Activated CD8-positive, alpha-beta memory T cell treated with anti-CD3 and anti-CD28 coated beads, Interleukin-2, amount 50 U/mL, for 4 hours (primary cell): Measurements from ENCODE around the gene PLEKHH3.

ENCODE experiments used
- DNase-seq: peaks from one replicate; pipeline ENCODE4 v3.0.0-alpha.2; 2020

Gene PLEKHH3, protein sequence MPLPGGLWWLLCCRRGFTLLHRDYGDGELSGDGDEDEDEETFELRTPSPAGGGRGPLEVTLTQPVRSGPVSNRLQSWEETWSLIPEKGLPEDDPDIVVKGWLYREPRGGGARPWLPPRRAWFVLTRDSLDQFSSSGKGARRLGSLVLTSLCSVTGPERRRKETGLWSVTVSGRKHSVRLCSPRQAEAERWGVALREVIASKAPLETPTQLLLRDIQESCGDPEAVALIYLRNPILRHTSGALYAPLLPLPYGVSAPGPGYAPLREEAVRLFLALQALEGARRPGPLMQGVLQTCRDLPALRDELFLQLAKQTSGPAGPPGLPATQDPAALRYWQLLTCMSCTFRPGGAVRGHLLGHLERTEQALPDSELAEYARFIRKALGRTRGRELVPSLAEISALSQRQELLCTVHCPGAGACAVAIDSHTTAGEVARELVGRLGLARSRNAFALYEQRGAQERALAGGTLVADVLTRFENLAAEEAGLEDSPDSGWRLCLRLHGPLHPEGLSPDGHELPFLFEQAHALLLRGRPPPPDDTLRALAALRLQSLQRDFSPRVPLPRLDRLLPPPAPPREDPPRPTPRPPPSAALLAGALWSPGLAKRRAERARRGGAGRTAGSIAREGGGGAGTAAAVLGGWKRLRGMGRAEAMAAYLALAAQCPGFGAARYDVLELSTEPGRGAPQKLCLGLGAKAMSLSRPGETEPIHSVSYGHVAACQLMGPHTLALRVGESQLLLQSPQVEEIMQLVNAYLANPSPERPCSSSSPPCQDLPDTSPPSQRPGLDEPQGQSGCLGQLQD

DNA sequence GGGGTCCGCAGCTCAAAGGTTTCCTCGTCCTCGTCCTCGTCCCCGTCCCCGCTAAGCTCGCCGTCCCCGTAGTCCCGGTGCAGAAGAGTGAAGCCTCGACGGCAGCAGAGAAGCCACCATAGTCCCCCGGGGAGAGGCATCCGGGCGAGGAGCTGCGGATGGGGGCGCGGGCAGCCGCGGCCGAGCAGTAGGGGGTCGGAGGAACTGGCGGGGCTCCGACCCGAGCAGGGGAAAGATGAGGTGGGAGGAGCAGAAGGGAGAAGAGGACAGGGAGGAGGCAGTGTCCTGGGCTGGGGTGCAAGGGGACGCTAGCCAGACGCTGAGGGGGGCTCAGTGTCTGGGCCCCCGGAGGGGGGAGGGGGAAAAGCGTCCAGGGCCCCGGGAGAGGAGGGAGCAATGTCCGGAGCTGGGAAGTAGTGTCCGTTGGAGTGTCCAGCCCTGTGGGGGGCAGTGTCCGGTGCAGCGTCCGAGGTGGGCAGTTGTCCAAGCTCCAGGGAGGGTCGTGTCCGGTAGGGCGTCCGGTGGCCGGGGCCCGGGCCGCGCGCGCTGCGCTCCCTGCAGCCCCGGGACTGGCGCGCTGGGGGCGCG lies at the start of gene PLEKHH3:
TSS of gene PLEKHH3 (minus strand) at position 571 of the 588 bp plus-strand sequence. CDS start at position 140, 431 bp downstream.
- DNase-seq = no peak

DNA sequence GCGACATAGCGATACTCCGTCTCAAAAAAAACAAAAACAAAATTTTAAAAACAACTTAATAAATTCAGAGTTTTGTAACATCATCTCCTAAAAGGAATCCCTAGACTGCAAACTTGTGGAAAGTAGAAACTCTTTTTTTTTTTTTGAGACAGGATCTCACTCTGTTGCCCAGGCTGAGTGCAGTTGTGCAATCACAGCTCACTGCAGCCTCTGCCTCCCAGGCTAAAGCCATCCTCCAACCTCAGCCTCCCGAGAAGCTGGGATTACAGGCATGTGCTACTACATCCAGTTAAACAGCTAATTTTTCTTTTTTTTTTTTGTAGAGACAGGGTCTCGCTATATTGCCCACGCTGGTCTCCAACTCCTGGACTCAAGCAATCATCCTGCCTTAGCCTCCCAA lies 48.3 kb upstream of the PLEKHH3 start:
- DNase-seq = no peak

DNA sequence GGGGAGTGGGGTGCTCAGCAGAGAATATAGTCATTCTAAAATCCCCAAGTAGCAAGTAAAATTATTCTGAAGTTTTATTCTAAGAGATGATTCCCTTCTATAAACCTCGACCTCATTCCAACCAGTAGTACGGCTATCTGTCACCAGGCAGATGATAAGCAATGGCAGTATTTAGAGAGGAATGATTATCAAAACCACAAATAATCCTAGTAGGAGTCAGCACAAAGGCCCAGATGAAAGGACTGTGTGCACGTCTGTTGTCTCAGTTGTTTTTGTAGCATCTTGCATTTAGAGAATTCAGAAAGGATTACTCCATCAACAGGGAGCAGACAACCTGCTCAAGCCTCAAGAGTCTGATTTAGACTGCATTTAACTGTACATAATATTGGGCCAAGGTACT lies 46.8 kb upstream of the PLEKHH3 start:
- DNase-seq = no peak

DNA sequence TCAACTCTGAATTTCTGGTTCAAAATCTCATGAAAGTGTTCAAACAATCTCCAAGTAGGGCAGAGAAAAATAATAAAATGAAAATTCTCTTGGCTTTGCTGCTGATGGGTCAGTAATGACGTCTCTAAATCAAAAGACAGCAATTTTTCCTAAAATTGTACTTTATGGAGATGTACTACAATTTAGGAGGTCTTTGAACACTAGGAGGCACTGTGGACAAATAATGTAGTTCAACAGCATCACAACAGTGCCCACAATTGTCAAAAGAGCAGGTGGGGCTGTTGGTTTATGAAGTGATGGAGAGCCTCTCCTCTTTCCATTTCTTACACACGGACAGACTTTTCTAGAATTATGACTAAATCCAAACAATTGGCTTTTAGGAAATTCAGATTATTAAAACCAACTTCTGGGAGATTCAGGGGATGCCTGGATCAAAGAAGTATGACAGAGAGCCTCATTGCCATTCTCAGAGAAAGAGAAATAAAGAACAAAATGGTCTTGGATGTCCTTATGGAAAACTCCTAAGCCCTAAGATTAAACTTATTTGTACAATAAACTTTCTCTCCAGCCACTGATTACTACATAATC lies 44.3 kb upstream of the PLEKHH3 start:
- DNase-seq = no peak

DNA sequence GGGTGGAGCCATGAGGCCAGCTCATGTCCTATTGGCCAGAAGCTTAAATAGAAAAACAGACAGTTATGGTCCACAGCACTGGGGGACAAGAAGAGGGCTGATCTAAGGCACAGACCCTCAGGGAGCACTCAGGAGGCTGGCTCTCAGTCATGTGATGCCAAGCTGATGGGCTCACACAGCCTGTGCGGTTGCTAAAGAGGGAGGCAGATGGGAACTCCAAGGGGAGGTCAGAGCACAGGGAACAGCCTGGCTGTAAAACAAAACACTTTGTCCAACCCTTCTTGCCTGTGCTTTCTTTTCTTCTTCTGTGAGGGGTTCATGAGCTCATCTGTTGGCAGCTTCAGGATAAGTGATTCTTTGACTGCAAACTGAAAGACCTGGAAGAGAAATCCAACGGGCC lies 32.8 kb upstream of the PLEKHH3 start:
- no peak for DNase-seq

DNA sequence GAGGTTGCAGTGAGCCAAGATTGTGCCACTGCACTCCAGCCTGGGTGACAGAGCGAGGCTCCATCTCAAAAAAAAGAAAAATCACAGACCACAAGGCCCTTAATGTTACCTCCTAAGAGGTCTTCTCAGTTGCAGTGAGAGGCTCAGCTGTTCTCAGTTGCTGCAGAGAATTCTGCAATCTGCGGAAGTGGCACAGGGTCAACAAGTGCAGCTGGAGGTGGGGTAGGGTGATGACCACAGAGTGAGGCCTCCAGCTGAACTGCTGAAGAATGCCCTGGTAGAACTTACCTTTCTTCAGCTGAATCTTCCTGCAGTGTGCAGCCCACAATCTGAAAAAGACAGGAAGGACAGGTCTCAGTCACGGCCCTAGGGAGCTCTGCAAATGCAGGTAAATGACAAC lies 31.8 kb upstream of the PLEKHH3 start:
- DNase-seq = no peak

DNA sequence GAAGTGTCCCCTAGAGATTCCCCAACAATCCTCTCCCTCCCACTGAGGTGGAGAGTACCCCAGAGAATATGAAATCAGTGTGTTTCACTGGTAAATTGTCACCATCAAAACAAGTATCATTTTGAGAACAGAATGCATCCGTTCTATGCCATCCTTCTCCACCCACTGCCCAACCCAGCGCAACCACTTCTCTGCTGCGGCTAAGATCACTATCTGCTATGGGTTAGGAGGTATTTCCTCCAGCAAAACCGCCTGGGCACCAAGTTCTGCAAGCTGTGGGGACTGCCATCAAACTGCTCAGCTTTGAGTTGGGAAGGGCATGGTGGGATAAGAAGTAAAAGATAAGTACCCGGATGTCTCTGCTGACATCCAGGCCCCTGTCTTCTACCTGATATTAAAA lies 29.9 kb upstream of the PLEKHH3 start:
- no peak for DNase-seq

DNA sequence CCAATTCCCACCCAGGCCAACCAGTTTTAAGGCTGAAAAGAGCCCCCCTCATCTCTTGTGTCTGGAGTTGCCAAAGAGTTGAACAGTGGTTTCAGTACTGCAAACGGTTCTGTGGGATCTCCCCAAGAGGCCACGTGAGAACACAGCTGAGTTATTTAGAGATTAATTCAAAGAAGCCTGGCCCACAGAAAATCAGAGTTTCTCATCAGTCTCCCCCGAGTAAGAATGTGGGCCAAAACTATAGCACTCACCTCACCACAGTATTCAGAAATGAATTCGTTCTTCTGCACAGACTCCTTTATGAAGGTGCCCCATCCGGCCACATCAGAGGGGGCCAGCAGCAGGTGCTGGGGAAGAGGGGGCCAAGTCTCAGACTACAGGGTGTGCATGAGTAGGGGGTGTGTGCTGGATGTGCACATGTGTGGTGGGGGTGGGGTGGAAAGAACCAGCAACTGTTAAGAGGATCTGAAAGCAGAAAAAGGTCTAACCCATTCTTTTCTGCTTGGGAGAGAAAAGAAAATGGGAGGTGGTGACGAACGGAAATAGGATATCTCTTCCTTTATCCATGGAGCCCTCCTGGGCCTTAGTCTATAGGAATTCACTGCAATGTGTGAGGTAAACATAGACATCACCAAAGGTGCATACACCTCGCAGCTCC lies 28.2 kb upstream of the PLEKHH3 start:
- DNase-seq = no peak

DNA sequence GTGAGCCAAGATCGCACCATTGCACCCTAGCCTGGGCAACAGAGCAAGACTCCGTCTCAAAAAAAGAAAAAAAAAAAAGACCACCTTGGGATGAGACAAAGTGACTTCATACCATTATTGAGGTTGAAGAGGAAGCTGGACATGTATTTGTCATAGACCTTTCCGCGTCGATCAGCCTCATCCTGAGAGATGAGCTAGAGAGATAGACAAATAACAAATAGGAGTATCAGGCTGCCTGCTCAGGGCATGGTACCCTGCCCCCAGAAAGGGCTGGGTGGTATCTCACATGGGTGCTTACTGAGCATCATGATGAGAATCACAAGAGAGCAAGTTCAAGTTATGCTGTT lies 27.7 kb upstream of the PLEKHH3 start:
- no peak for DNase-seq

DNA sequence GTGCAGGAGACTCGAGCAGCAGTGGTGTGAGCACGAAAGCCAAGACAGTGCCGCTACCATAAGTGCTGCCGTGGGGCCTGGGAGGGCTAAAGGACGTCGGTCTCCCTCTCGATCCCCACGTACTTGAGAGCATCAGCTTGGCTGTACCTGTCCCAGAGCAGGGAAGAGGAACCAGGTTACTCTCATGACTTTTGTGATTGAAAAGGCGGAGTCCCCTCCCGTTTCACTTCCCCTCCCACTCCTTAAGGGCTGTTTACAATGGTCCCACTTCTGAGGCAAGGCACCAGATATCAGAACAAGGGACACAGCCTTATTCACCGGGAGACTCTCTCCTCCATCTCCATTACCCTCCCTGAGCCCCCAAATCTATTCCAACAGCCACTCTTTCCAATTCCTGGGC lies 25.7 kb upstream of the PLEKHH3 start:
- DNase-seq = no peak

DNA sequence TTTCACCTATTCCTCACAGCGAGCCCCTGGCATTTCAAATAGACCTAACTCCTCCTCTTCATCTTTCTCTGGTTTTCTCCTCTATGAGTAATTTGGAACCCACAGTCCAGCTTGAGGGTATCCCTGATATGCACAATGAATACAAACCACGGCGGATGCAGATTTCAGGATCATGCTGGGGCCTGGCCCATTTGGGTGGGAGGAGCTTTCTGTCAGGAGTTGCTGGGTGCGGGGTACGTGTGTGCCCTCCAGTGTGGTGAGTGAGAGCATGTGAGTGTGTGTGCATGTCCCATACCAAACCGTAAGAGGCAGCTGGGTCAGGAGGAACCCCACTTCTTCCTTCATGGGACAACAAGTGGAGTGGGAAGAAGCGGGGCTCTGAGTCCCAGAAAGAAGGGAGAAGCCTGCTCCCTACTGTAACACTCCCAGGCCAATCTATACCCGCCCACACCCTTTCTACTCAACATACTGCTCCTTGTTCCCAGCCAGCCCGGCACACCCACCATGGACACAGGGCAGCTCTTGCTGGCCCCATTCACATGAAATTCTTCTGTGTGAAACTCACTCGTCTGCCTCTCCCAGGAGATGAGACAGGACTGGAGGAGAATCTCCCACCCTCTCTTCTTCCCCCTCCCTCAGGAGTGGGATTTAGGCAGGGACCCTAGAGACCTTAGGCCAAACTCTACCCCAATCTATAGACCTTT lies 23.9 kb upstream of the PLEKHH3 start:
- DNase-seq = no peak

DNA sequence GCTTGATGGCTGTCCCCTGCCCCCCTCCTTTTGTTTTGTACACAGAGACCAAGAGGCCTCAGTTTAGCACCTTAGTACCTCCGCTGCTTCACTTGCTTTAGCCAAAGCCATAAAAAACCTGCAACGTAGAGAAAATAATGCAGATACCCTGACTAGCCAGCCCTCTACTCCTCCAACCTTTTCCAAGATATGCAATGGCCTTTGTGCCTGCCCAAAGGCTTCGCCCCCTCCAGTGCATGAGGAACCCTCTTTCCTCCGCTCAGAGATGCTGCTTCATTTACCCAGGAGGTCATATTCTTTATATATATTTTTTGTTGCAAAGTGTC lies 22.6 kb upstream of the PLEKHH3 start:
- DNase-seq = no peak

DNA sequence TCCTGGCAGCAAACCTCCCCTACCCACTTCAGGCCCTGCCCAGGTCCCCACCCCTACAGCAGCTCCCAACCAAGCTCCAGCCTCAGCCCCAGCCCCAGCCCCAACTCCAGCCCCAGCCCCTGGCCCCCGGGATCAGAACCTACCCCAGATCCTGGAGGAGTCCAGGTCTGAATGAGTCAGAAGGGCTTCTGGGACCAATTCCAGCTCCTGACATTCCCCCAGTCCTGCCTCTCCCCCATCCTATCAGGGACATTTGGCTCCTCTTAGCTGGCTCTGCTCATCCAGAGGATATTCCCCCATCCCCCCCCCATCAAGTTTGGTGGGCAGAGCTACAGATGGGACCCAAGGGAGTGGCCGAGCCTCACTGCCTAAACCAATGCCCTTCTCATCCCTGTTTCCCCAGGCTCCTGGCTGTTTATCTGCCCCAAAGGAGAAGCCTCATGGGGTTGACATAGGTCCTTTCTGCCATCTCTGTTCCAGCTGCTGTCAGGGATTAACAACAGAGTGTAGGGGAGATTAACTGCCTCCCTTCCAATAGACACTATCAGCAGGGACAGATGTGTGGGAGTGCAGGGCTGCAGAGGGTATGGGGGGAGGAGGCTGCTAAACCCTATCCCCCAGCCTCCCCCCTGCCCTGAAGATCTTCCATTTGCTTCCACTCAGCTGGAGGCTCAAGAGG lies 22.1 kb upstream of the PLEKHH3 start:
- no peak for DNase-seq

DNA sequence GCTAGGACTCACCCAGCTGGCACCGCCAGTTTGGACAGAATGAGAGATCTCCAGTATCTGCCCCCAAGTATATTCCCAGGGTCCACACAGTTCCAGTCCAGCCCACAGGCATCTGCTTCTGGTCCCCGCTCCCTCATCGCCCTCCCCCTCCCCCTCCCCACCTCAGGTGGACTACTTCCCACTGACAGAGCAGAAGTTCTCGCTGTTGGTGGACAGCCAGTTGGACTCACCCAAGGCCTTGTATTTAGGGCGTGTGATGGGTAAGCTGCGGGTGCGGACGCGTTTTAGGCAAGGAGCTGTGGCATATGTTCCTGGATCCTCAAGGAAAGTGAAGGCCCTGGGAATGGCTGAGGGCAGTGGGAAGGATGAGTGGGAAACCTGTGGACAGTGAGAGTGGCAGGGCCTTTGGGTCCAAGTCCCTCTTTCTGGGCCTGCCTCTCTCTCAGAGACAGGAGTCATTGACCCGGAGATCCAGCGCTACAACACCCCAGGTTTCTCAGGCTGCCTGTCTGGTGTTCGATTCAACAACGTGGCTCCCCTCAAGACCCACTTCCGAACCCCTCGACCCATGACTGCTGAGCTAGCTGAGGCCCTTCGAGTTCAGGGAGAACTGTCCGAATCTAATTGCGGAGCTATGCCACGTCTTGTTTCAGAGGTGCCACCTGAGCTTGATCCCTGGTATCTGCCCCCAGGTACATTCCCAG lies 20.5 kb upstream of the PLEKHH3 start:
- DNase-seq = no peak

DNA sequence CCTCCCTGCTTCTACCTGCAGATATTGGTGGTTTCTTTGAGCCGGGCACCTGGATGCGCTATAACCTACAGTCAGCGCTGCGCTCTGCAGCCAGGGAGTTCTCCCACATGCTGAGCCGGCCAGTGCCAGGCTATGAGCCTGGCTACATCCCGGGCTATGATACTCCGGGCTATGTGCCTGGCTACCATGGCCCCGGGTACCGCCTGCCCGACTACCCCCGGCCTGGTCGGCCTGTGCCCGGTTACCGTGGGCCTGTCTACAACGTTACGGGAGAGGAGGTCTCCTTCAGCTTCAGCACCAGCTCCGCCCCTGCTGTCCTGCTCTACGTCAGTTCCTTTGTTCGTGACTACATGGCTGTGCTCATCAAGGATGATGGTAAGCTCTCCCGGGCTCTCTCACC lies 18.7 kb upstream of the PLEKHH3 start:
- no peak for DNase-seq

DNA sequence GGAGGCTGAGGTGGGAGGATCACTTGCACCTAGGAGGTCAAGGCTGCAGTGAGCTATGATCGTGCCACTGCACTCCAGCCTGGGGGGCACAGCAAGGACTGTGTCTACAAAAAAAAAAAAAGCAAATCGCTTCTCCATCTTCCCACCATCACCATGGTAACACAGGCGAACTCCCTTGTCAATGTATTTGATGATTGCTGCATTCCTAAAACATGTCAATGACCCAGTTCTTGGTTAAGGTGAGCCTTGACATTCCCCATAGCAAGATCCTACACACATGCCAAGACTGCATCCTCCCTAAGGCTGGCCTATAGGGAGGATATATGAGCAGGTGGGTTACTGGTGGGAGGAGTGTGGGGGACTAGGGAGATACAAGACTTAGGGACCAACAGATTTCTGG lies 17.7 kb upstream of the PLEKHH3 start:
- DNase-seq = no peak

DNA sequence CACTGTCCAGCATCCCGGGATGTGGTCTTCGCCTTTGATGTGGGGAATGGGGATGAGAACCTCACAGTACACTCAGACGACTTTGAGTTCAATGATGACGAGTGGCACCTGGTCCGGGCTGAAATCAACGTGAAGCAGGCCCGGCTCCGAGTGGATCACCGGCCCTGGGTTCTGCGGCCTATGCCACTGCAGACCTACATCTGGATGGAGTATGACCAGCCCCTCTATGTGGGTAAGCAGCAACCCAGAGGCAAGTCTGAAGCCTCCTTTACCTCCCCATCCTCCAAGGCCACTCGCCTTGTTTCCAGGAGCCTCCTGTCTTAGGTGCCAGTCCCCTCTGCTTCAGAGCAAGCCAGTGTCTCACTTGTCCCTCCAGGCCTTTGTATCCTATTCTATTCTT lies 15.7 kb upstream of the PLEKHH3 start:
- no peak for DNase-seq

DNA sequence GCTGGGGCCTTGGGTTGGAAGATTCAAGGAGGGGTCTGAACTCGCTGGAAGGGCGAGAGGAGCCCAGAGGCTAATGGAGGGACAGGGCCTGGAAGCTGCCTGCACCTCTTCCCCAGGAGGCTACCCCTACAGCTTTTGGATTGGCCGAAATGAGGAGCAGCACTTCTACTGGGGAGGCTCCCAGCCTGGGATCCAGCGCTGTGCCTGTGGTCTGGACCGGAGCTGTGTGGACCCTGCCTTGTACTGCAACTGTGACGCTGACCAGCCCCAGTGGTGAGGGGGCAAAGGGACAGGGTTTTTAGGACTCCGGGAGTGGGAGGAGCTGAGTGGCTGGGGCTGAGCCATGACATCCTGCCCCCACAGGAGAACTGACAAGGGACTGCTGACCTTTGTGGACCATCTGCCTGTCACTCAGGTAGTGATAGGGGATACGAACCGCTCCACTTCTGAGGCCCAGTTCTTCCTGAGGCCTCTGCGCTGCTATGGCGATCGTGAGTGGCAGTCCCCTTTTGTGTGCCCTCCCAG lies 14.3 kb upstream of the PLEKHH3 start:
- no peak for DNase-seq

DNA sequence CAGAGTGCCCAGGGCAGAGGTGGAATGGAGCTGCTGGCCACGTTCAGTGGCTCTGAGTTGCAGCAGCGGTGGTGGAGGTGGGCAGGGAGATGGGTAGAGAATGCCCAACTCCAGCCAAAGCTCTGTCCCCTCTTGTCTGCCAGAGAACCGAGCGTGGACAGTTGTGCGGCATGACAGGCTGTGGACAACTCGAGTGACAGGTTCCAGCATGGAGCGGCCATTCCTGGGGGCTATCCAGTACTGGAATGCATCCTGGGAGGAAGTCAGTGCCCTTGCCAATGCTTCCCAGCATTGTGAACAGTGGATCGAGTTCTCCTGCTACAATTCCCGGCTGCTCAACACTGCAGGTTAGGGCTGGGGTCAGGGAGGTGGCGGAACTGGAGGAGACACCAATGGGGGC lies 13.8 kb upstream of the PLEKHH3 start:
- DNase-seq = no peak

DNA sequence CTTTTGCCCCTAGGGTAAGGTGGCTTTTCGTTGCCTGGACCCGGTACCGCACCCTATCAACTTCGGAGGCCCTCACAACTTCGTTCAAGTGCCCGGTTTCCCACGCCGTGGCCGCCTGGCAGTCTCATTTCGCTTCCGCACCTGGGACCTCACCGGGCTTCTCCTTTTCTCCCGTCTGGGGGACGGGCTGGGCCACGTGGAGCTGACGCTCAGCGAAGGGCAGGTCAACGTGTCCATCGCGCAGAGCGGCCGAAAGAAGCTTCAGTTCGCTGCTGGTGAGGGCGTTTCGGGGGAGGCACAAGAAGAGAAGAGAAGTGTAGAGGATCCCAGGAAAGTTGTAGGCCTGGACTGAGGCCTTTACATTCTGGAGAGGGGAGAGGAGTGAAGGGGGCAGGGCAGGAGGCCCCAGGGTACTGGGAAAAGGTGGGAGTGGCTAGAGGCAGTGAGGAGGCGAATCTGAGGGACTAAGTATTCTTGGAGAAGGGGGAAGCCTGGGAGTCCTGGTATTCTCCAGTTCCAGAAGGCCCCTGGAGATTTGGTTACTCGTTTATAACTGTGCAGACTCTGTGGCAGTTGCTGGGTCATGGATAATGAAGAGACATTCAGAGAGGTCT lies 11.0 kb upstream of the PLEKHH3 start:
- DNase-seq = no peak
